ENCODE results near the gene TGFBR3.

The TGFBR3 gene

GRCh38 chr1:91696321-91696720, 189.6 kb downstream of the TGFBR3 start:
- no peaks in the 10 kb centered on the region for H4K20me1 ChIP-seq (ENCODE audit: low read depth, low read length)
- no peaks in the 10 kb centered on the region for H3K9me2 ChIP-seq (replicated peaks; ENCODE audit: insufficient read depth, low read length)
- H3K27me3 ChIP-seq (ENCODE audit: low read length) = no peaks in the 10 kb centered on the region
- H3K36me3 ChIP-seq (ENCODE audit: low read length) = no peaks in the 10 kb centered on the region
- H3K79me2 ChIP-seq (ENCODE audit: insufficient read depth, low read length) = no peaks in the 10 kb centered on the region
- no peaks in the 10 kb centered on the region for H3F3A ChIP-seq (ENCODE audit: insufficient read depth)
- H3K27ac ChIP-seq (ENCODE audit: low read depth, low read length) = no peak overlapping the region
- no peak overlapping the region for H3K4me2 ChIP-seq (ENCODE audit: low read depth, low read length, poor library complexity, severe bottlenecking)
- no peak for TF ChIP-seq EZH2phosphoT487 (conservative IDR thresholded peaks at IDR 0.05; ENCODE audit: low read length)
- TF ChIP-seq CTCF (IDR thresholded peaks at IDR 0.05; ENCODE audit: insufficient read depth, low read length, poor library complexity, severe bottlenecking) = no peak
- H2AFZ ChIP-seq (ENCODE audit: low read depth, low read length, severe bottlenecking) = no peak overlapping the region
- H3K4me3 ChIP-seq (ENCODE audit: insufficient read depth, low read length, poor library complexity, severe bottlenecking) = no peak overlapping the region
- H3K9me3 ChIP-seq (ENCODE audit: insufficient read depth, low read length) = no peaks in the 10 kb centered on the region
- no peak overlapping the region for H3K9ac ChIP-seq (ENCODE audit: low read length)

- no peak overlapping the region for H3K4me2 ChIP-seq (ENCODE audit: low read depth, low read length, poor library complexity, severe bottlenecking)
- no peaks in the 10 kb centered on the region for H4K20me1 ChIP-seq (ENCODE audit: low read depth, low read length)
- H2AFZ ChIP-seq (ENCODE audit: low read depth, low read length, severe bottlenecking) = no peak overlapping the region
- no peaks in the 10 kb centered on the region for H3K27me3 ChIP-seq (ENCODE audit: low read length)
- no peaks in the 10 kb centered on the region for H3K9me2 ChIP-seq (replicated peaks; ENCODE audit: insufficient read depth, low read length)
- H3K79me2 ChIP-seq (ENCODE audit: insufficient read depth, low read length) = no peaks in the 10 kb centered on the region
- H3K9ac ChIP-seq (ENCODE audit: low read length) = no peak overlapping the region
- H3F3A ChIP-seq (ENCODE audit: insufficient read depth) = no peaks in the 10 kb centered on the region
- H3K27ac ChIP-seq (ENCODE audit: low read depth, low read length) = no peak overlapping the region
- H3K4me3 ChIP-seq (ENCODE audit: insufficient read depth, low read length, poor library complexity, severe bottlenecking) = no peak overlapping the region
- H3K36me3 ChIP-seq (ENCODE audit: low read length) = no peaks in the 10 kb centered on the region
- no peaks in the 10 kb centered on the region for H3K9me3 ChIP-seq (ENCODE audit: insufficient read depth, low read length)
- TF ChIP-seq EZH2phosphoT487 (conservative IDR thresholded peaks at IDR 0.05; ENCODE audit: low read length) = no peak
- TF ChIP-seq CTCF (IDR thresholded peaks at IDR 0.05; ENCODE audit: insufficient read depth, low read length, poor library complexity, severe bottlenecking) = no peak
These were observed 192.4 kb downstream of the TGFBR3 start for GRCh38 chr1:91693557-91693956.

- H3K36me3 ChIP-seq (ENCODE audit: low read length) = no peaks in the 10 kb centered on the region
- H3K79me2 ChIP-seq (ENCODE audit: insufficient read depth, low read length) = no peaks in the 10 kb centered on the region
These were observed 194.4 kb downstream of the TGFBR3 start for GRCh38 chr1:91691525-91691924.

More at GRCh38 chr1:91691525-91691924, 194.4 kb downstream of the TGFBR3 start:
- Histone ChIP-seq H3K27me3 (ENCODE audit: low read length) (no peaks in the 10 kb centered on the region), H3K9me2 (replicated peaks; ENCODE audit: insufficient read depth, low read length) (no peaks in the 10 kb centered on the region), H4K20me1 (ENCODE audit: low read depth, low read length) (no peaks in the 10 kb centered on the region), H3K4me3 (ENCODE audit: insufficient read depth, low read length, poor library complexity, severe bottlenecking) (no peak overlapping the region), H3K9ac (ENCODE audit: low read length) (no peak overlapping the region), H3K4me2 (ENCODE audit: low read depth, low read length, poor library complexity, severe bottlenecking) (no peak overlapping the region), H3K27ac (ENCODE audit: low read depth, low read length) (no peak overlapping the region), H3F3A (ENCODE audit: insufficient read depth) (no peaks in the 10 kb centered on the region), H3K9me3 (ENCODE audit: insufficient read depth, low read length) (no peaks in the 10 kb centered on the region), H2AFZ (ENCODE audit: low read depth, low read length, severe bottlenecking) (no peak overlapping the region)
- TF ChIP-seq CTCF (IDR thresholded peaks at IDR 0.05; ENCODE audit: insufficient read depth, low read length, poor library complexity, severe bottlenecking) = no peak
- TF ChIP-seq EZH2phosphoT487 (conservative IDR thresholded peaks at IDR 0.05; ENCODE audit: low read length) = no peak
